Right atrium auricular region (tissue), 2 donors: ENCODE results near the gene EFNA5. TPM values are rescaled to one million over a fixed set of nuclear protein-coding genes. Genes with fewer than 3 reads are reported as not detected.
A peak's percentile ranks its signal among the peaks of the same experiment; 100 is the strongest.

Experiments used
- DNase-seq: peaks from one replicate; pipeline ENCODE4 v3.0.0-alpha.2; 2019; ENCODE audit warnings: low spot score
- H3K27ac ChIP-seq, 2 donors: fragments of 200-600 bp; sonication (generic); 1 replicate in 1 of 2; 2 replicates in 1 of 2; pipeline ENCODE4 v1.5.1; 2016 to 2019
- H3K27me3 ChIP-seq, 2 donors: fragments of 200-600 bp; sonication (generic); one replicate each; pipeline versions ENCODE4 v1.5.1 to v1.6.0; 2017 to 2019
- H3K36me3 ChIP-seq: fragments of 200-600 bp; sonication (generic); one replicate; pipeline ENCODE4 v1.5.1; 2016
- H3K4me1 ChIP-seq, 2 donors: fragments of 200-600 bp; sonication (generic); one replicate each; pipeline versions ENCODE4 v1.5.1 to v1.6.0; 2017 to 2019
- H3K4me3 ChIP-seq, 2 donors: fragments of 200-600 bp; sonication (generic); 1 replicate in 1 of 2; 2 replicates in 1 of 2; pipeline ENCODE4 v1.5.1; 2017 to 2019; ENCODE audit warnings: mild to moderate bottlenecking in 1 of 2, moderate library complexity in 1 of 2
- H3K9me3 ChIP-seq, 2 donors: fragments of 200-600 bp; sonication (generic); one replicate each; pipeline ENCODE4 v1.5.1; 2019
- total RNA-seq, 2 donors: library from RNA; depleted of rRNA; stranded (reverse); fragments of >200 nt; gene quantifications; one replicate each; pipeline ENCODE4 v1.1.0, GENCODE V29; 2016
- TF ChIP-seq, protein P1 (sequence below), 2 donors: fragments of 200-600 bp; sonication (generic); IDR thresholded peaks; one replicate each; pipeline ENCODE4 v1.5.1; 2019; ENCODE audit warnings: antibody characterized with exemption in 2 of 2

EFNA5 gene
- total RNA-seq, 2 donors from 2014 or later, result 17.0 to 19.2 TPM

DNA sequence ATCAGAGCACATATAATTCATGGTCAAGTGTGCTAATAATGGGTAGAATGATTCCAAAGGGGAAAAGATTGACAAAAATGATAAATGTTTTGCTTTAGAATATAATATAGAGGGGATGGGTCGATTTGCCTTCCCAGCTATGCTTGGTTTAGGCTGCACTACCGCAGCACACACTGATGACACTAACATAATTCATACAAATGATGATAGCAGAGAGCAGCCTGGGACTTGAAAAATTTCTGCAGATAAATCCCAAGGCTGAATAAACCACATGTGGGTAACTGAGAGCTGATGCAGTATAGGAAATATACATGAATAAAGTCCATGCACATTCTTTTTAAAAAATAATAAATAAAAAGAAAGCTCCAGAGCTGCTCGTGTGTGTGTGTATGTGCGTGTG lies 54.5 kb downstream of the EFNA5 start:
- Histone ChIP-seq H3K27me3 (no peaks in the 10 kb centered on the region), H3K9me3 (no peaks in the 10 kb centered on the region), H3K36me3 (no peaks in the 10 kb centered on the region), H3K4me3 (no peak overlapping the region), H3K27ac (no peak overlapping the region), H3K4me1 (peaks cover 0 to 33% of the 10 kb centered on the region in 2 donors)
- DNase-seq, result no peak
- TF ChIP-seq, protein P1, sequence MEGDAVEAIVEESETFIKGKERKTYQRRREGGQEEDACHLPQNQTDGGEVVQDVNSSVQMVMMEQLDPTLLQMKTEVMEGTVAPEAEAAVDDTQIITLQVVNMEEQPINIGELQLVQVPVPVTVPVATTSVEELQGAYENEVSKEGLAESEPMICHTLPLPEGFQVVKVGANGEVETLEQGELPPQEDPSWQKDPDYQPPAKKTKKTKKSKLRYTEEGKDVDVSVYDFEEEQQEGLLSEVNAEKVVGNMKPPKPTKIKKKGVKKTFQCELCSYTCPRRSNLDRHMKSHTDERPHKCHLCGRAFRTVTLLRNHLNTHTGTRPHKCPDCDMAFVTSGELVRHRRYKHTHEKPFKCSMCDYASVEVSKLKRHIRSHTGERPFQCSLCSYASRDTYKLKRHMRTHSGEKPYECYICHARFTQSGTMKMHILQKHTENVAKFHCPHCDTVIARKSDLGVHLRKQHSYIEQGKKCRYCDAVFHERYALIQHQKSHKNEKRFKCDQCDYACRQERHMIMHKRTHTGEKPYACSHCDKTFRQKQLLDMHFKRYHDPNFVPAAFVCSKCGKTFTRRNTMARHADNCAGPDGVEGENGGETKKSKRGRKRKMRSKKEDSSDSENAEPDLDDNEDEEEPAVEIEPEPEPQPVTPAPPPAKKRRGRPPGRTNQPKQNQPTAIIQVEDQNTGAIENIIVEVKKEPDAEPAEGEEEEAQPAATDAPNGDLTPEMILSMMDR (IDR thresholded peaks at IDR 0.05), result no peak

DNA sequence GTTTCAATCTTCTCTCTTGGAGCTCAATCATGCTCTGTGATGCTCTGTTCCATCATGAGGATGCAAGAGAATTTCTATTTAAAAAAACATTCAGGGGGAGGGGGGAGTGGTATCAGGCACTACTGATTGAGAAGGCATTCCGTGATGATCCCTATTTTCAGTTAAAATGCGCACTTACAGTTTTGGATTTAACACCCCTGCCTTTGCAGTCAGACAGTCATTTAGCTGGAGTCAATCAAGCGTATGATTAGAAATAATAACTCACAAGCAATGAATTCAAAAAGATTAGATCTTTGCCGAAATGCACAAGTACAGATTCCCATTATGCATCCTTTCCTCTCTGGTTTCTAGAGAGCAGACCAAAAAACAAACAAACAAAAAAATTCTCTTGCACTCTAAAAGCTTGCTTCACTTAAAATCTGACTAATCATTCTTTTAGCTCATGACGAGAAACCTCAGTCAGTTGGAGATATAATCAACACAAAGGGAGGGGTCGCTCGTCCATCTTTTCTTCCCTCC lies 55.4 kb downstream of the EFNA5 start:
- peak overlapping the region in 1 of 2 donors; percentile 8 for H3K27ac ChIP-seq
- TF ChIP-seq, protein P1 (IDR thresholded peaks at IDR 0.05), result no peak
- H3K27me3 ChIP-seq, result no peaks in the 10 kb centered on the region
- no peaks in the 10 kb centered on the region for H3K36me3 ChIP-seq
- no peak overlapping the region for H3K4me3 ChIP-seq
- no peak for DNase-seq
- H3K4me1 ChIP-seq, result peaks cover 0 to 33% of the 10 kb centered on the region in 2 donors
- H3K9me3 ChIP-seq, result no peaks in the 10 kb centered on the region

DNA sequence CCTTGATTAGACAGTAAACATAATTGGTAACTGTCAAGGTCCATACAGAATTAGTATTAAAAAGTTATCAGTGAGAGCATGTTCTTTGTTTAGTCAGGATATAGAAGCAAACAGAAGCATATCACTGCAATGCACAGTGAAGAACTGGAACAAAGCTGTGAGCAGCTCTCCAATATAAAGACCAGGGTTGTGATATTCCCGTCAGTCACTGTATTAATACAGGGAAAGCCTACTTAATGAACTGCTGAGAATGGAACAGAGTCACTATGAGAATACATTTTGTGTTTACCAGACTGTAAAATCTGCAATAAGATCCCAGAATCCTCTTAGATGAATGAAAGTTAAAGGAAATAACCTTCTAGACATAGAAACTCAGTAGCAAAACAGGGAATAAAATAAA lies 58.2 kb downstream of the EFNA5 start:
- H3K36me3 ChIP-seq, result no peaks in the 10 kb centered on the region
- TF ChIP-seq, protein P1 (IDR thresholded peaks at IDR 0.05), result no peak

DNA sequence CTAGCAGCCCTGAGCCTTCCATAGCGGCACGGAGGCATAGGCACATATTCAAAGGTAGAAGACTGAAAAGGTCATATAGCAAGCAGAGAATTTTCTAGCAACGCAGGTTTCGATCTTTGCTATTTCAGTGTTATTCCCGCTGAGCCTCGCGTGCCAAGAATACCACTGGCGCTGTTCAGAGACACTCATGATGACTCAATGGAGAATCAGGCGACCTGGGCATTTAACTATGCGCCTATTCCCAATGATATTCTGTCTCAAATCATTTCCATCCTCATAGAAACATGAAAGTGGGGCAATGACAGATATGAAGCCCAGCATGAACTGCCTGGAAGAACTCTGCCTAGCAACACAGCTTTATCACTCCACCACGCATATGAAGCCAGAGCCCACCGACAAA lies 59.9 kb downstream of the EFNA5 start:
- no peaks in the 10 kb centered on the region for H3K9me3 ChIP-seq
- H3K36me3 ChIP-seq, result no peaks in the 10 kb centered on the region
- H3K4me3 ChIP-seq, result no peak overlapping the region
- TF ChIP-seq, protein P1 (IDR thresholded peaks at IDR 0.05), result no peak
- H3K4me1 ChIP-seq, result peaks cover 0 to 16% of the 10 kb centered on the region in 2 donors
- H3K27me3 ChIP-seq, result no peaks in the 10 kb centered on the region
- DNase-seq, result no peak
- H3K27ac ChIP-seq, result no peak overlapping the region

More for the DNA sequence above, 58.2 kb downstream of the EFNA5 start:
- DNase-seq, result no peak
- Histone ChIP-seq H3K4me3 (no peak overlapping the region), H3K9me3 (no peaks in the 10 kb centered on the region), H3K4me1 (peaks cover 0 to 24% of the 10 kb centered on the region in 2 donors), H3K27ac (no peak overlapping the region), H3K27me3 (no peaks in the 10 kb centered on the region)

DNA sequence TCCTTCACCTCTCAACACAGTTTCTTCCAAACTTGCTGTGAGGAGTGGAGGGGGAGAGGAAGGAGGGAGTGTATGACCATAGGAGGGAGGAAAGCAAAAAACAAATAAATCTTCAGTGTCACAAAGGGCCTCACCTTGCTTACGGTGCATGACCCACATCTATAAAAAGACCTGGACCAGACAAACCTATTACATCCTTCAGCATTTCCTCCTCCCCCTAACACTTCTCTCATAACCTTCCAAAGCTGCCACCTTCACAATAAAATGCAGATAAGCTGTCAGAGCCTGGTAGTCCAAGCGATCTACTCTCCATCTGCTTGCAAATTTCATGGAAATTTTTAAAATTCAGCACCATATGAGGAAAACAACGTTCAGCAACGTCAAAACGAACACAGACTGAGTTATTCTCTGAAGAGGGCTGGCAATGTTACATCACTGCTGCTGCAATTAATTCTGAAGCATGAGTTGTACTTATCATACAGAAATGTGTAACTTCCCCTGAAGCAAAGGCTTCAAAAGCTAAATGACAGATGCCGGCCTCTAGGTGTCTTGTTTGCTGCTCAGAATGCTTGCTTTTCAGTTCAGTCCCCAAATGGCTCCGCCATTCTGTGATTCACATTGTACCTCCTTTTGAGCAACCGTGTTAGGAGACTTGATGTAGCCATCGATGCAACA lies 62.9 kb downstream of the EFNA5 start:
- Histone ChIP-seq H3K9me3 (no peaks in the 10 kb centered on the region), H3K36me3 (no peaks in the 10 kb centered on the region), H3K4me1 (peaks cover 0 to 14% of the 10 kb centered on the region in 2 donors), H3K4me3 (no peak overlapping the region), H3K27me3 (no peaks in the 10 kb centered on the region), H3K27ac (peak overlapping the region in 1 of 2 donors; percentile 4)
- TF ChIP-seq, protein P1 (IDR thresholded peaks at IDR 0.05), result no peak
- no peak for DNase-seq
